Measurements from ENCODE around the gene ZNF3.

ZNF3 gene

DNA sequence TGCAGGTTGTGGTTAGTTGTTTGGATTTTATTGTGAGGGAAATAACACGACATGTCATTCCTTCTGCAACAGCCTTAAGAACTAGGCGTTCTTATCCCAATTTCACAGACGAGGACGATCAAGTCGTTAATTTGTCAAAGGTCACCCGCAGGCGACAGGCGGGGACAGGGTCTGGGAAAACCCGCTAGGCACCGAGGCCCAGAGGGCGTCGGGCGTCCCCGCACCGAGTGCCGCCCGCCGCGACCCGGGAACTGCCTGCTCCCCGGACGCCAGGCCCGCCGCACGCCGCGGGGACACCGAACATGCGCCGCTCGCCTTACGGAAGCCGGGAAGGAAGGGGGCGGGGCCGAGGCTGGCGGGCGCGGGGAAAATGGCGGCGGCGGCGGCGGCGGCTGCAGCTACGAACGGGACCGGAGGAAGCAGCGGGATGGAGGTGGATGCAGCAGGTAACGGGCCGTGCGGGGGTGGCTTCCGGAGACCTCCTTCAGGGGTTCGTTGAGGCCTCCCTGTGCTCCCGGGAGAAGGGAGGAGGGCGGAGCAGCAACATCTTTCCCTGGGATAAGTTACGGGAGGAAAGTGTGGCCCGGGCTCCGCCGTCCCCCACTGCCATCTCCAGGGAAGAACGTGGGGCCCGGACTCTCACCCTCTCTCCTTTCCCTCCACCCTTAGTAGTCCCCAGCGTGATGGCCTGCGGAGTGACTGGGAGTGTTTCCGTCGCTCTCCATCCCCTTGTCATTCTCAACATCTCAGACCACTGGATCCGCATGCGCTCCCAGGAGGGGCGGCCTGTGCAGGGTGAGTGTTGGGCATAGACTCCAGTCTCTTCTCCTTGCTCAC, 7.3 kb upstream of the ZNF3 start, which contains the start of gene COPS6:
Gene COPS6 (plus strand): TSS at position 349 of the 837 bp plus-strand sequence. CDS start 22 bp downstream, at position 371.
- peak; percentile 46 for DNase-seq (ENCODE audit: low spot score)

DNA sequence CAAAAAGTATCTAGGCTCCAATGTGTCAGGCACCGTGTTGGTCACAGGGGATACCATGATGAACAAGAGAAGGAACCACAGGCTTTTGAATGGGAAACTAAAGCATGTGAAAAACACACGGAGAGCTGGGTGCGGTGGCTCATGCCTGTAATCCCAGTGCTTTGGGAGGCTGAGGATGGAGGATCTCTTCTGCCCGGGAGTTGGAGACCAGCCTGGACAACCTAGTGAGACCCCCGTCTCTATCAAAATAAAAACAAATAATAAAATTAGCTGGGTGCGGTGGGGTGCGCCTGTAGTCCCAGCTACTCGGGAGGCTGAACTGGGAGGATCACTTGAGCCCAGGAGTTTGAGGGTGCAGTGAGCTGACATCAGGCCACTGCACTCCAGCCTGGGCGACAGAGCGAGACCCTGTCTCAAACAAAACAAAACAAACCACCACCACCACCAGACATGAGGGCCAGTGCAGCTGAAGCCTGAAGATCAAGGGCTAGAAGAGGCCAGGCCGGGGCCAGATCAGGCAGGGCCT, 6.6 kb upstream of the ZNF3 start:
- DNase-seq (ENCODE audit: low spot score): no peak

DNA sequence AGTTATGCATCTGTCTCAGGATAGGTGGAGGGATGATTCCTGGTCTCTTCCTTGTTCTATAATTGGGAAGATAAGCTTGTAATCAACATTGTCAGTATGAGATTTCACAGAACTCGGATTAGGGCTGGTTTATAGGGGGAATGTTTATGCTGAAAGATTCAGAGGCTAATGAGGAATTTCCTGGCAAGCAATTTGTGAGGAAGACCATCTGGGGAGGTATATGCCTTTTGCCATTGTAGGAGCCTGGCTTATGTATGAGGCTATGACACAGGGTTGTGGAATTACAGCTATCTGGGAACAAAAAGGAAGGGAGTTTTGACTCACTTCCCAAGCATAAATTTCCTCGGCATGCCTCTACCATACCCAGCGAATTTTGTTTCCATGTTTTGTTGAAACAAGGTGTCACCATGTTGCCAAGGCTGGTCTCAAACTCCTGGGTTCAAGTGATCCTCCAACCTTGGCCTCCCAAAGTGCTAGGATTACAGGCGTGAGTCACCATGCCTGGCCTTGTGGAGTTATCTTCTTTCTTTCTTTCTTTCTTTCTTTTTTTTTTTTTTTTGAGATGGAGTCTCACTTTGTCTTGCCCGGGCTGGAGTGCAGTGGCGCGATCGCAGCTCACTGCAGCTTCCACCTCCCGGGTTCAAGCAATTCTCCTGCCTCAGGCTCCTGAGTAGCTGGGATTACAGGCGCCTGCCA, 5.7 kb upstream of the ZNF3 start:
- DNase-seq (ENCODE audit: low spot score): no peak

DNA sequence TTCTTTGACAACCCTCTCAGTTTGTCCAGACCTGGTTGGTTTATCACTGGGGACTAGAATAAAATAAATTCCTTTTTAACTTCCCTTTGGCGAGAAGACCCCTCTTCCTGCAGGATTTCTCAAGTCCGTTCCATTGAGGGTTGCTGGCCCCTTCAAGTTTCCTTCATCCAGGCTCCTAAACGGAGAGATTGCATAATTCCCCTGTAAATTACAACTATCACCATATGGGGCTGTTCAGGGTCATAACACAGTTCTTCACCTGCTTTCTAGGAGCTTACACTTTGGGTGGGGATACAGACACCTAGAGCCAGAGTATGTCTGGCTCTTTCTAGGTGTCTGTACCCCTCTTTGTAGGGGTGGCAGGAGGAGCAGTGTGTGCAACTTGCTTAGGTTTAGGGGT, 4.0 kb upstream of the ZNF3 start:
- no peak for DNase-seq (ENCODE audit: low spot score)

DNA sequence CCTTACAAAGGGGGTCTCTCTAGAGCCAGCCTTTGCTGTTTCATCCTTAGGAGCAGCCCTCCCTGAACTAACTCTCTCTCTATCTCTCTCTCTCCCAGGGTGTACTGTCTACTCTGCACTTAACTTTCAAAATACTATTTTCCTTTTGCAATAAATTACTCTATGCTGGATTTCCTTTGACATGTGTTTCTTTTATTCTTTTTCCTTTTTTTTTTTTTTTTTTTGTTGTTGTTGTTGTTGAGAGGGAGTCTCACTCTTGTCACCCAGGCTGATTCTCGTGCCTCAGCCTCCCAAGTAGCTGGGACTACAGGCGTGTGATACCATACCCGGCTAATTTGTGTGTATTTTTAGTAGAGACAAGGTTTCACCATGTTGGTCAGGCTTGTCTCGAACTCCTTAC, 1.5 kb upstream of the ZNF3 start:
- no peak for DNase-seq (ENCODE audit: low spot score)

DNA sequence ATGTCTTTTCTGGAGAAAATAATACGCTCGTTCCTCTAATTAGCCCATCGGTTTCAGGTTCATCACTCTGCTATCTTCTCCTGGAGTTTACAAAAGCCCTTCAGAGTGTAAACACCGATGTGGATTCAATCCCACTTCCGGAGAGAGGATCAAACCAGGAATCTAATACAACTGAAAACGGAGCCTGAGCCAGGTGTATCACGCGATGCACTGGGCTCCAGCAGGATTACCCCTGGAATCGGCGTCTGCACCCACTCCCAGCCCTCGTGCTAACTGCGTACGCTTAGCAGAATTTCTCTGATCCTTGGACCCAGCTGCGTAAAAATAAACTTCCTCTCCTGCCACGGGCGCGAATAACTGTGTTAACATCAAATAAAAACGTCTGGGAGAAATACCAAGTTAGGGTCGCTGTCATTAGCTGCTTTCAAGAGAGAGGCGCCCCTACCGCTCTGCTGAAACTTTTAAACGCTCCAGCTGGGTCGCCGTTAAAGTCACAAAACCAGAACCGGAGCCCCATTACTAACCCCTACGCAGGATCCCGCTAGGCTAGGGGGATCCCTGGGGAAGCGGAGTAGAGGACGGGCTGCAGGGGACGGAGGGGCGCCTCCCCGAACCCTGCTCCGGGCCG, 502 bp downstream of the ZNF3 start:
- no peak for DNase-seq (ENCODE audit: low spot score)

DNA sequence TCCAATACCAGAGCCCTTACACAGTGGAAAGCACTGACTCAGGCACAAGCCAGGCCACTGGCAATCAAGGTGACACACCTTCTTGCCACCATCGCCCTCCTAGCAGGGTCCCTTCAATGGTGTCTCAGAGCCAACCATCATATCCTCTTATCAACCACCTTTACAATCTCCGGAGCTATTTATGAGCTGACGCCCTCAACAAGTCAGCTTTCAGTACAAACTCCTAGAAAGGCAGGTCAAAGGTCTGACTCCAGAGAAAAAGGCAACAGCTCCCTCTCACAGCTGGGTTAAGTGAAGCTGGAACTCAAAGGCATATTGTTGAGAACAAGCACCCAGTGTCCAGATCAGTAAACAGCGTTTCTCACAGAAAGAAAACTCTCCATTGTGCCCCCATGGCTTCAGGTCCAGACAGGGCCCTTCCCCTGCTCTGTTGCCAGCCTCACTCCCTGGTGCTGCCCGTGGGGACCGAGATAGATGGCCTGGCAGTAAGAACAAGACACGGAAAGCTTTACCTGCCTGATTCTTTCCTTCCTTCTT, 2.4 kb downstream of the ZNF3 start:
- peak; percentile 98 for DNase-seq (ENCODE audit: low spot score)

DNA sequence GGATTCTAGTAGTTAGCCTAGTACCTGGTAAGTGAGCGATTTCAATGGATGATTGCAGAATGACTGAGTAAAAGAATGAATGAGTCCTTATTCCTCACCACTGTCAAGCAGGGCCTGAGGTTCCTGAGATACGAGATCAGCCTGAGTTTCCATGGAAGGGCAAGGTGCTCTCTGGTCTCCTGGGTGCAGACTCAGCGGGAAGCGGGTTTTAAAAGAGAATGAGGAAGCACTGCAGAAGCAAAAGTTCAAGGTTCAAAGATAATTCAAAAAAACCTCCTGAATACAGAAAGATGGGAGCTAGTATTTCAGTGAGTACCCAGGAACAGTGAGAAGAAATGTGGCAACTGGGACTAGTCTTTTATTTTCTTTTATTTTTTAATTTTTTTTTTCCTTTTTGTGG, 4.3 kb downstream of the ZNF3 start:
- no peak for DNase-seq (ENCODE audit: low spot score)

DNA sequence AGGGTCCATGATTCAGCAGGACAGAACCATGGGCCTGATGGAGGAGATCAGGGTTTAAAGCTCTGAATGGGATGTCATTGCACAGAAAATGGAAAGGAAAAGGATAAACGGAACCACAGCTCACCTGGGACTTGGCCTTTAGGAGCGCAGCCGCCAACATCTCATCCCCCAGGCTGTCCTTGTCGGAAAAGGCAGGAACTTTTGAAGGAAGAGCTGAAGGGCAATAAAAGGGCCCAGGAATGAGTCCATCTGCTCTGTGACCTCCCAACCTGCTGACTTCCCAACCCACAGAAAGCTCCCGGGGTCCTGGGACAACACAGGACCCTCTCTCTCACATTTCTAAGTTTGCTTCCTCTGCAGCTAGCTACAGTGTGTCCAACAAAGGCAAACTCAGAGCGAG, 6.1 kb downstream of the ZNF3 start:
- DNase-seq (ENCODE audit: low spot score): no peak

DNA sequence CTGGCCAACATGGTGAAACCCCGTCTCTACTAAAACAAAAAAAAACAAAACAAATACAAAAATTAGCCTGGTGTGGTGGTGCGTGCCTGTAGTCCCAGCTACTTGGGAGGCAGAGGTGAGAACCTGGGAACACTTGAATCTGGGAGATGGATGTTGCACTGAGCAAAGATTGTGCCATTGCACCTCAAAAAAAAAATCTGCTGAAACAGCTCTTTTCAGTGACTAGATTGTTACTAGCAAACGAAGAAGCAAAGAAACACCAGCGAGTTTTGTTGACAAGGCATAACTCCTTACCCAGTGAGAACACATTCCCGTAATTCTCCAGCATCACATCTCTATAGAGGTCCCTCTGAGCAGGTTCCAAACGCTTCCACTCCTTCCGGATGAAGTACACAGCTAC, 6.7 kb downstream of the ZNF3 start:
- DNase-seq (ENCODE audit: low spot score): no peak

DNA sequence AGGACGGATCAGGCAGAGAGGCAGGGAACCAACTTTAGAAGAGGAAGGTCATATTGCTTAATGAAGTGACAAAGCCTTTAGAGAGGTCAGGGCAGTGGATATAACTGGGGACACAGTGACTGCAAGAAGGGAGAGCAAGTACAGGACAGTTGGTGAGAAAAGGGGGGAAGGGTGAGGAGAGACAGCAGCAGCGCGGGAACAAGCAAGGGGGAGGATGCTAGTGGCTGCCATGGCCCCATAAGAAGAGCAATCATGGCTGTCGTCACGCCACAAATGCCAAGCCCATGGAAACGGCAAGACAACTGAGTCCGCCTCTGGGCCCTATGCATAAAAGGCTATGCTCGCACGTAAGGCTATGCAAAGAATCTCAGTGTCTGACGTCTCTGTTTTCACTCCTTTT, 9.1 kb downstream of the ZNF3 start:
- no peak for DNase-seq (ENCODE audit: low spot score)

DNA sequence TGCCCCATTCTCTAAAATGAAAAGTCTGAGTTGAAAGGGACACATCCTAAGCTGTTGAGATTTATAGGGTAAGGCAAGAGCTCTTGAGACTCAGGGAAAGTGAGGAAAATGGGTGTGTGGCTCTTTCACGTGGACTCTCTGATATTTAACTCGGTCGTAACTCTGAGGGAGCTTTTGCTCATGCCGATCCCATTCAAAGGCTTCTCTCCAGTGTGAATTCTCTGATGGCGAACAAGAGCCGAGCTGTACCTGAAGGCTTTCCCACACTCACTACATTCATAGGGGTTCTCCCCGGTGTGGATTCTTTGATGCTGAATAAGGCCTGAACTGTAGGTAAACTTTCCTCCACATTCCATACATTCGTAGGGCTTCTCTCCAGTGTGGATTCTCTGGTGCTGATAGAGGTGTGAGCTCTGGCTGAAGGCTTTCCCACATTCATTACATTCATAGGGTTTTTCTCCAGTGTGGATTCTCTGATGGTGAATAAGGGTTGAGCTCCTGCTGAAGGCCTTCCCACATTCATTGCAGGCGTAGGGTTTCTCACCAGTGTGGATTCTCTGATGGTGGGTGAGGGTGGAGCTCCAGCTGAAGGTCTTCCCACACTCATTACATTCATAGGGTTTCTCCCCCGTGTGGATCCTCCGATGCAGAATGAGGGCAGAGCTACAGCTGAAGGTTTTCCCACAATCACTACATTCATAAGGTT, 10.4 kb downstream of the ZNF3 start:
- no peak for DNase-seq (ENCODE audit: low spot score)

DNA sequence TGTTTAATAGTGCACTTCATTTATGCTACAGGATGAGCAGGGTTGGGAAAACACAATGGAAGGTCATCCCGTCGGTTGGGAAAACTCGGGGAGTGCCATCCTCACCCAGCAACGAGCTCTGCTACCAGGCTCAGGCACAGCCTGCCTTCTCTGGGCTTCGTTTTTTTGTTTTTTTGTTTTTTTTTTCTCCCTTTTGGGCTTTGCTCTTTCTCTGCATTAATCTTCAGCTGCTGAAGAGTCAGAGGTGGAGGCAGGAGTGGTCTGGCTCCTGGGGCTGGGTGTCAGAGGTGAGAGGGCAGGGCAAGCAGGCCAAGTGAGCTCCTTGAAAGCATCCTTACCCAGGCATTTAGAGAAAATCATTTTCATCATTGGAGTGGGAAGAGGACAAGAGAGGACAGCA, 11.5 kb downstream of the ZNF3 start:
- DNase-seq (ENCODE audit: low spot score): no peak

DNA sequence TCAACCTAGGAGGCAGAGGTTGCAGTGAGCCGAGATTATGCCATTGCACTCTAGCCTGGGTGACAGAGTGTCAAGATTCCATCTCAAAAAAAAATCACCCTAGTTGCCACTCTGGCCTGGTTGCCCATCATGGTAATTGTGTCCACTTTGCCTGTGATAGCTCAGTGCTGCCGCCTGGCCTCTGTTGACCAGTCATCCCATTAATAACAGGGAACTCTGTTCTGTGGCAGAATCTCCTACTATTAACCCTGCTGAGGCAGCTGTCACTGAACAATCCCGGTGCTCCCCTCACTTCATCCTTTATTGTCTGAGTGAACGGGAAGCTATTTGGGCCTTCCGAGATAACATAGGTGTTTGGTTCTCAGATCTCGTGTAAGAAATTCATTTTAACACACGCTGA, 14.6 kb downstream of the ZNF3 start:
- DNase-seq (ENCODE audit: low spot score): peak; percentile 55

DNA sequence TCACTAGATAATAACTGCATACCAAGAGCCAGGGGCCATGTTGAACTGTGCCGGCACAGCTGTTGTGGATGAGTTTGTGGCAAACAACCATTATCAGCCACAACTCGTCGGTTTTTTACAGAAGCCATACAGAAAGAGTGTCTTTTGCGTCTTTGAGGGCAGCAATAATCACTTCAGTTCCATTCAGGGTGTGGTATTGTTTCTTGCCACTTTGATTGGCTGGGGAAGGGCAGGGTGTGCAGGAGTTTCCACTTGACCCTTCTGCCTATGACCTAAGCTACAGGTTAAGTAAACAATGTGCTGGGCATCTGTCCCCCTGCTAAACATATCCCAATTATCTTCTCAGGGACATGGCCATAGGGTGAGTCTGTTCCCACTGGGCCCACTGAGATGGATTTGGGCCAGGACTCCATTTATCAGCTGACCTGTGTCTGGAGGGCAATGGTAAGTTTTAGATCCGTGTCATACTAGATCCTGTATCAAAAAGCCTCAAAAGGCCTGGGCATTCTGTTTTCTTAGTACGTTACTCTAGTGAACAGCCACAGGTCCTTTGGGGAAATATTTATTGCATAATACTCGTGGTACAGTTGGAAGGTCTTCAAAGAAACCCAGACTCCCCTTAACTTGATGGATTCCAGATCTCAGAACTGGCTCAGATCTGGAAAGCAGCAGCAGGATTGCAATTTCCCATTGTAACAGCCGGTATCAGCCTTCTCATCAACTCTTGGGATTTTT, 15.9 kb downstream of the ZNF3 start:
- DNase-seq (ENCODE audit: low spot score): no peak

DNA sequence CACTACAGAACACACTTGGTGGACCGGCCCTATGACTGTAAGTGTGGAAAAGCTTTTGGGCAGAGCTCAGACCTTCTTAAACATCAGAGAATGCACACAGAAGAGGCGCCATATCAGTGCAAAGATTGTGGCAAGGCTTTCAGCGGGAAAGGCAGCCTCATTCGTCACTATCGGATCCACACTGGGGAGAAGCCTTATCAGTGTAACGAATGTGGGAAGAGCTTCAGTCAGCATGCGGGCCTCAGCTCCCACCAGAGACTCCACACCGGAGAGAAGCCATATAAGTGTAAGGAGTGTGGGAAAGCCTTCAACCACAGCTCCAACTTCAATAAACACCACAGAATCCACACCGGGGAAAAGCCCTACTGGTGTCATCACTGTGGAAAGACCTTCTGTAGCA, 17.4 kb downstream of the ZNF3 start:
- no peak for DNase-seq (ENCODE audit: low spot score)

DNA sequence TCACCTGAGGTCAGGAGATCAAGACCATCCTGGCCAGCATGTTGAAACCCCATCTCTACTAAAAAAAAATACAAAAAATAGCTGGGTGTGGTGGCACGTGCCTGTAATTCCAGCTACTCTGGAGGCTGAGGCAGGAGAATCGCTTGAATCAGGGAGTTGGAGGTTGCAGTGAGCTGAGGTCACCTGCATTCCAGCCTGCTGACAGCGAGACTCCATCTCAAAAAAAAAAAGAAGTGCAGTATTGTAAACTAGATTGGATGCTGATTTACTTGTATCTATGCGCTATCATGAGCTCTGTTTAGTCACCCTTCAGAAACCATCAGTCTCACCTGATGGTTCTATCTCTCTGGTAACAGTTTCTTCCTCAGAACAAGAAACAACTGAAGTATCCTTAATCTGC, 18.1 kb downstream of the ZNF3 start:
- DNase-seq (ENCODE audit: low spot score): no peak

DNA sequence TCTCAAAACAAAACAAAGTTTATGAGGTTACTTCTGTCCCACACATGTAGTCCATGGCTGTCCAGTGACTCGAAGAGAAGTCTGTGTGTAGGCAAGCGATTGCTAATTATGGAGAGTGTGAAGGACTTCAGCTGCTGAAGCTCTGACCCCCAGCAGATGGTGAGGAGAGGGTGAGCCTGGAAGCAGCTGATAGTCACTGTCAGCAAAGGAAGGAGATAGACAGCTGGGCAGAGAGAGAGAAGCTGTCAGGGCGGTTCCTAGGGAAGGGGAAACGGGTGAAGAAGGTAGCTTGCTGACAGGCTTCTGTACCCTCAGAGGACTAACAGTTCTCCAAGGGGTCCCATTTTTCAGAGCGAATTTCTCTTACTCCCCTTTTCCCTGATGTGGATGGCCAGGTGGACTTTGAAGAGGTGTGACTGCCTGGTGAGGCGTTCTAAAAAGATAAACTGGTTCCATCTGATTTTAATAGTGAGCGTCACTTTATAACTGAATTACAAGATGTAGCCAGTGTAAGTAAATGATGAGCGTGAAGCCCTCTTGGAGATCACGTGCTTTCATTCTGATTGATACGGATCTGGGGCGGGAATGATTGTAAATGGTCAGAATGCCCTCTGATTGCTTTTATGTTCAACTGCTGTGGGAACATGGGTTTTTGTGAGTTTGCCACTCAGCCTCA, 19.9 kb downstream of the ZNF3 start:
- no peak for DNase-seq (ENCODE audit: low spot score)

DNA sequence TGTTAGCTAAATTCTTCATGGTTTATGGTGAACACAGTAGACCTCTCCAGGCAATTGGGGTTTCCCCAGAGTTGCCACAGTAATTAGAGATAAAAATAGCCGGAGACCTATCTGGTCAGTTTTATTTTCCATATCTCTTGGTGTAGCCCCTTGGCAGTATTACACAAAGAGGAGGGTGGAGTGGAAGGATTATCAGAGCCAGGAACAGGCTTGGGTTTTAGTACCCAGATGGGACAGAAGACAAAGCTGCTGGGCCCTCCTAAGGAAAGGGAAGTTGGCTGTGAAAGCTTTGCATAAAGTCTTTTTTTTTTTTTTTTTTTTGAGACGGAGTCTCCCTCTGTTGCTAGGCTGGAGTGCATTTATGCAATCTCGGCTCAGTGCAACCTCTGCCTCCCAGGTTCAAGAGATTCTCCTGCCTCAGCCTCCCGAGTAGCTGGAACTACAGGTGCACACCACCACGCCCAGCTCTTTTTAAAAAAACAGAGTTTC, 22.2 kb downstream of the ZNF3 start:
- DNase-seq (ENCODE audit: low spot score): no peak

DNA sequence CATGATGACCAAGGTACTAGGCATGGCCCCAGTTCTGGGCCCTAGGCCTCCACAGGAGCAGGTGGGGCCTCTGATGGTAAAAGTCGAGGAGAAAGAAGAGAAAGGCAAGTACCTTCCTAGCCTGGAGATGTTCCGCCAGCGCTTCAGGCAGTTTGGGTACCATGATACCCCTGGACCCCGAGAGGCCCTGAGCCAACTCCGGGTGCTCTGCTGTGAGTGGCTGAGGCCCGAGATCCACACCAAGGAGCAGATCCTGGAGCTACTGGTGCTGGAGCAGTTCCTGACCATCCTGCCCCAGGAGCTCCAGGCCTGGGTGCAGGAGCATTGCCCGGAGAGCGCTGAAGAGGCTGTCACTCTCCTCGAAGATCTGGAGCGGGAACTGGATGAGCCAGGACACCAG, 24.5 kb downstream of the ZNF3 start:
- no peak for DNase-seq (ENCODE audit: low spot score)

Data from pons (tissue), 1 donor.